Measurements from ENCODE around the gene MSH3. TPM values are rescaled to one million over a fixed set of nuclear protein-coding genes. Genes with fewer than 3 reads are reported as not detected.

The MSH3 gene
- total and polyA plus RNA-seq, 2 of the 8 experiments (the other 6 are each of a cell fraction or from before 2014, with no cell fraction given): 3.6 to 22.6 TPM

DNA sequence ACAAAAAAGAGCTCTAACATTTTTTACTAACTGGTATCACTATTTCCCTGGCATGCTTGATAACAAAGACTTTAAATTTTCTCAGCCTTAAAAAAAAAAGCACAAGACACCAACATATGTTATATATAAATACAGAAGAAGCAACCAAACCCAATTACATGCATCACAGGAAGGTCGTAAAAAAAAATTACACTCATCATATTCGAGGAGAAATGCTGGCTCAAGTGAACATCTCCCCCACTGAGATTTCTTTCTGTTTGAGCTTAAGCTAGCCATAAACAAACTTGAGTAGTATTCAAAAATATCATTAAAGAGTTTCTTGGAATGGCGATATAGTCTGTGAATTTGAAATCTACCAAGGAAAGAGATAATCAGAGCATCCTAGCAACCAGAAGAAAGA is 7.5 kb upstream of the MSH3 start:
- H3K56ac ChIP-seq (replicated peaks; ENCODE audit: insufficient read length, low read depth, low read length): no peak overlapping the region
- no peaks in the 10 kb centered on the region for H3K4me1 ChIP-seq (replicated peaks in 1 of 4; ENCODE audit: control insufficient read depth in 3 of 4, insufficient read depth in 4 of 4, low read length in 3 of 4)
- TF ChIP-seq SIRT6 (IDR thresholded peaks at IDR 0.05; ENCODE audit: low read length): no peak
- H2BK15ac ChIP-seq (ENCODE audit: low read length): no peak overlapping the region
- H3K14ac ChIP-seq (ENCODE audit: insufficient read length): no peak overlapping the region
- 93% methylated on average over 3 of the region's 3 CpGs; no CpG with 5 or more reads in 1 of the 2 experiments for WGBS, 2 experiments (ENCODE audit: extremely low coverage in 1 of 2, insufficient coverage in 1 of 2, insufficient read length in 1 of 2, insufficient replicate concordance in 2 of 2, low coverage in 1 of 2, low lambda C conversion rate in 2 of 2, missing lambda C conversion rate in 1 of 2)
- H4K8ac ChIP-seq (ENCODE audit: extremely low read depth, insufficient read depth, low read length): no peak overlapping the region
- no peaks in the 10 kb centered on the region for H3K9me3 ChIP-seq (ENCODE audit: insufficient read depth in 2 of 2, low read depth in 1 of 2, low read length in 1 of 2)
- H3K27me3 ChIP-seq (replicated peaks in 1 of 4; ENCODE audit: control insufficient read depth in 3 of 4, extremely low read depth in 1 of 4, insufficient read depth in 3 of 4, low read length in 3 of 4): no peaks in the 10 kb centered on the region
- FAIRE-seq (no peak), DNase-seq (ENCODE audit: low read depth in 1 of 2, low spot score in 2 of 2) (no peak)
- no peak overlapping the region for H2AFZ ChIP-seq (ENCODE audit: low read length)
- no peaks in the 10 kb centered on the region for H3K79me2 ChIP-seq (ENCODE audit: control insufficient read depth in 1 of 2, insufficient read depth in 2 of 2, low read length in 2 of 2)
- ChIA-PET CTCF (ENCODE audit: partially characterized antibody) (interaction anchor here (0.5 kb wide), 1 partner anchor 548 kb away, joined by 3 read pairs; no protein-coding TSS in a partner anchor), POLR2A (ENCODE audit: partially characterized antibody) (interaction anchor here (0.7 kb wide), 2 partner anchors 11 to 375 kb away, joined by 3 to 4 read pairs; no protein-coding TSS in a partner anchor)
- H3K18ac ChIP-seq (ENCODE audit: extremely low read depth, low read length): no peak overlapping the region
- H2AK5ac ChIP-seq (ENCODE audit: low read depth, low read length): no peak overlapping the region
- no peak overlapping the region for H2BK12ac ChIP-seq (ENCODE audit: low read depth, low read length)
- H3K4ac ChIP-seq (replicated peaks; ENCODE audit: insufficient read length, low read depth, low read length): no peak overlapping the region
- no peak overlapping the region for H3K4me2 ChIP-seq (ENCODE audit: insufficient read depth in 1 of 2, low read depth in 2 of 2, low read length in 2 of 2)
- H2BK5ac ChIP-seq (ENCODE audit: low read depth, low read length): no peak overlapping the region
- H3K9ac ChIP-seq (replicated peaks in 1 of 4; ENCODE audit: extremely low read depth in 1 of 4, low read depth in 3 of 4, low read length in 3 of 4): no peak overlapping the region
- H3K23ac ChIP-seq (ENCODE audit: insufficient read length): no peak overlapping the region
- no peak overlapping the region for H2BK120ac ChIP-seq (replicated peaks; ENCODE audit: low read depth, low read length)
- H3K23me2 ChIP-seq (ENCODE audit: low read depth, low read length): no peaks in the 10 kb centered on the region
- no peak overlapping the region for H2BK20ac ChIP-seq (ENCODE audit: low read length)
- no peak overlapping the region for H3K27ac ChIP-seq (ENCODE audit: low read depth, low read length)
- H3K4me3 ChIP-seq (ENCODE audit: extremely low read depth in 1 of 4, insufficient read depth in 2 of 4, low read depth in 3 of 4, low read length in 4 of 4): no peak overlapping the region
- H4K20me1 ChIP-seq (replicated peaks in 1 of 2; ENCODE audit: control insufficient read depth in 1 of 2, insufficient read depth in 2 of 2, low read length in 2 of 2): peaks cover 0 to 1% of the 10 kb centered on the region in 2 experiments
- H4K5ac ChIP-seq (ENCODE audit: insufficient read length, low read depth, low read length): no peak overlapping the region
- H3K79me1 ChIP-seq (ENCODE audit: low read depth, low read length): no peaks in the 10 kb centered on the region
- H3K36me3 ChIP-seq (ENCODE audit: control insufficient read depth in 2 of 4, insufficient read depth in 4 of 4, low read length in 3 of 4): peaks cover 2 to 52% (median 21%) of the 10 kb centered on the region in 4 experiments; a peak in 7 of 8 replicates
- no peak overlapping the region for H4K91ac ChIP-seq (replicated peaks; ENCODE audit: insufficient read length, low read length)

Data from H1 (cell line).